Middle frontal gyrus (tissue), 1 donor: ENCODE results near the gene NCS1.
"Not testable (repeated sequence)": the region's sequence is repeated elsewhere in the genome, so short reads cannot be mapped to it uniquely, and the experiment has no call there.

ENCODE experiments used
- DNase-seq: peaks from one replicate; pipeline ENCODE4 v3.0.0-alpha.2; 2015; ENCODE audit warnings: low spot score; ENCODE audit errors: extremely low spot score

The NCS1 gene

GRCh38 chr9:130236436-130236985 is 64.3 kb downstream of the NCS1 start:
- DNase-seq = no peak

- DNase-seq = no peak
Observed at GRCh38 chr9:130237076-130237475, 64.9 kb downstream of the NCS1 start.

GRCh38 chr9:130237763-130238524 is 65.7 kb downstream of the NCS1 start:
- DNase-seq = no peak

- no peak for DNase-seq
Observed at GRCh38 chr9:130239363-130239695, 67.1 kb downstream of the NCS1 start.

- DNase-seq = no peak
Observed at GRCh38 chr9:130239741-130240241, 67.6 kb downstream of the NCS1 start.

- peak; percentile 44 for DNase-seq
Observed at GRCh38 chr9:130240410-130241197, 68.4 kb downstream of the NCS1 start.

GRCh38 chr9:130241198-130241535 is 69.0 kb downstream of the NCS1 start:
- DNase-seq = no peak

- DNase-seq = no peak
Observed at GRCh38 chr9:130242270-130243014, 70.2 kb downstream of the NCS1 start.

GRCh38 chr9:130243015-130243881 is 71.0 kb downstream of the NCS1 start:
- peak; percentile 23 for DNase-seq

GRCh38 chr9:130243882-130244170 is 71.6 kb downstream of the NCS1 start:
- no peak for DNase-seq

- DNase-seq = no peak
Observed at GRCh38 chr9:130244548-130245165, 72.5 kb downstream of the NCS1 start.

- DNase-seq = no peak
Observed at GRCh38 chr9:130245474-130245873, 73.3 kb downstream of the NCS1 start.

GRCh38 chr9:130246126-130246525 is 73.9 kb downstream of the NCS1 start:
- no peak for DNase-seq

GRCh38 chr9:130254747-130255630 is 82.8 kb downstream of the NCS1 start:
- DNase-seq = no peak

GRCh38 chr9:130255631-130256134 is 83.5 kb downstream of the NCS1 start:
- no peak for DNase-seq

- no peak for DNase-seq
Observed at GRCh38 chr9:130256644-130257043, 84.4 kb downstream of the NCS1 start.

GRCh38 chr9:130258137-130258536 is 85.9 kb downstream of the NCS1 start:
- DNase-seq = not testable (repeated sequence)

- DNase-seq = no peak
Observed at GRCh38 chr9:130259044-130259443, 86.8 kb downstream of the NCS1 start.
